Psoas muscle (tissue), 8 donors: ENCODE results near the gene CYB5R3. TPM values are rescaled to one million over a fixed set of nuclear protein-coding genes. Genes with fewer than 3 reads are reported as not detected.
A peak's percentile ranks its signal among the peaks of the same experiment; 100 is the strongest.
"Not testable (repeated sequence)": the region's sequence is repeated elsewhere in the genome, so short reads cannot be mapped to it uniquely, and the experiment has no call there.

Experiments
- ATAC-seq, 4 donors: fragments of 200-7000 bp; cut with Tn5 transposase; one replicate each; pipeline ENCODE4 v1.9.1; 2020; ENCODE audit warnings: moderate library complexity in 3 of 4, mild to moderate bottlenecking in 2 of 4
- DNase-seq, 2 donors: peaks; one replicate each; pipeline ENCODE4 v3.0.0-alpha.2; 2020
- H3K27ac ChIP-seq: fragments of 200-600 bp; one replicate; pipeline ENCODE4 v1.8.0; 2022
- H3K27me3 ChIP-seq, 3 donors: fragments of 200-600 bp in 1 of 3; one replicate each; pipeline versions ENCODE4 v1.6.1 to v1.8.0; 2013 to 2022; ENCODE audit warnings: low read length in 2 of 3, mild to moderate bottlenecking in 2 of 3, moderate library complexity in 1 of 3; ENCODE audit not compliant: insufficient read depth in 3 of 3
- H3K36me3 ChIP-seq, 2 donors: fragments of 200-600 bp in 1 of 2; one replicate each; pipeline versions ENCODE4 v1.6.1 to v1.8.0; 2013 to 2022; ENCODE audit warnings: low read depth in 1 of 2, mild to moderate bottlenecking in 1 of 2, moderate library complexity in 1 of 2; ENCODE audit not compliant: insufficient read depth in 1 of 2
- H3K4me1 ChIP-seq: fragments of 200-600 bp; one replicate; pipeline ENCODE4 v1.8.0; 2022
- H3K4me3 ChIP-seq: fragments of 200-600 bp; one replicate; pipeline ENCODE4 v1.8.0; 2022; ENCODE audit warnings: mild to moderate bottlenecking
- H3K9me3 ChIP-seq: fragments of 200-600 bp; one replicate; pipeline ENCODE4 v1.8.0; 2022
- CTCF ChIP-seq: fragments of 200-600 bp; IDR thresholded peaks from one replicate; pipeline ENCODE4 v1.8.0; 2022; ENCODE audit warnings: antibody characterized with exemption
- WGBS, 3 donors: extraction: QIAGEN DNeasy Blood & Tissue Kit; methylation state at CpG; one replicate each; pipeline versions ENCODE4 v1.1.6 to v1.1.7; 2013; 5-methylcytosine and 5-hydroxymethylcytosine counted together
- intact Hi-C, 2 donors: fragments of 100-400 bp; cut with DNase I; formaldehyde crosslinking; loops; one replicate each; pipeline versions ENCODE4 v1.11.0 to v1.14.2; 2022
- polyA plus RNA-seq, 3 donors: library from polyadenylated mRNA; stranded (reverse); fragments of 200-250 nt; gene quantifications; one replicate each; pipeline ENCODE4 v1.2.3, GENCODE V29; 2013
- total RNA-seq, 4 donors: library from RNA; stranded (reverse); fragmentation: NEBNext Ultra II Directional in 2 of 4; extraction: Animal tissue kit (Norgen Biotek cat#: 25700) in 2 of 4; gene quantifications; one replicate each; pipeline versions ENCODE4 v1.2.1 to v1.2.4, GENCODE V29; 2021 to 2023
- donor health status: healthy with polysubstance abuse.
- donor health status: DM: no; HTN: no; CAD: no; lungs with moderate emphysema.
- donor health status: Bipolar disorder and iron deficiency.
- donor health status: healthy.
- donor health status: DM: yes; HTN: yes; CAD: no.
- donor health status: DM: no; HTN: no; CAD: no.
- donor health status: DM: no; HTN: no; CAD: no.
- donor health status: DM: yes; HTN: yes; CAD: no.

The CYB5R3 gene
- total and polyA plus RNA-seq, 7 donors: 120 to 230 (median 172) TPM

GRCh38 chr22:42585096-42585495, 64.1 kb downstream of the CYB5R3 start:
- ATAC-seq: no peak
- TF ChIP-seq CTCF: no peak
- intact Hi-C loops: no loop called here
- Histone ChIP-seq H3K4me1 (peaks cover 4% of the 10 kb centered on the region), H3K4me3 (no peak overlapping the region), H3K27ac (no peak overlapping the region), H3K36me3 (peaks cover 2 to 74% of the 10 kb centered on the region in 2 donors), H3K27me3 (no peaks in the 10 kb centered on the region), H3K9me3 (no peaks in the 10 kb centered on the region)
- no peak for DNase-seq
- 77 to 81% (median 79%) methylated on average over 8 of the region's 8 CpGs for WGBS, 3 donors

- H3K27ac ChIP-seq: no peak overlapping the region
- 88 to 91% (median 89%) methylated on average over 4 of the region's 4 CpGs for WGBS, 3 donors
- H3K9me3 ChIP-seq: no peaks in the 10 kb centered on the region
- H3K36me3 ChIP-seq: peaks cover 2 to 73% of the 10 kb centered on the region in 2 donors
- intact Hi-C loops: no loop called here
- ATAC-seq (no peak), DNase-seq (no peak)
- H3K4me3 ChIP-seq: no peak overlapping the region
- H3K27me3 ChIP-seq: no peaks in the 10 kb centered on the region
- TF ChIP-seq CTCF: no peak
- peaks cover 4% of the 10 kb centered on the region for H3K4me1 ChIP-seq
Observed at GRCh38 chr22:42584364-42584940, 64.7 kb downstream of the CYB5R3 start.

- no peaks in the 10 kb centered on the region for H3K9me3 ChIP-seq
- intact Hi-C loops: no loop called here
- H3K4me3 ChIP-seq: no peak overlapping the region
- H3K36me3 ChIP-seq: peaks cover 2 to 73% of the 10 kb centered on the region in 2 donors
- DNase-seq (no peak), ATAC-seq (no peak)
- H3K27ac ChIP-seq: no peak overlapping the region
- no peak for TF ChIP-seq CTCF
- no peaks in the 10 kb centered on the region for H3K27me3 ChIP-seq
- WGBS, 3 donors: 88 to 91% (median 91%) methylated on average over 1 of the region's 1 CpG
- H3K4me1 ChIP-seq: peaks cover 4% of the 10 kb centered on the region
Observed at GRCh38 chr22:42582987-42583386, 66.2 kb downstream of the CYB5R3 start.

GRCh38 chr22:42581762-42582716, 67.2 kb downstream of the CYB5R3 start:
- DNase-seq: peak; percentile 86 to 87
- H3K27ac ChIP-seq: peak overlapping the region; percentile 66
- peak overlapping the region; percentile 83 for H3K4me3 ChIP-seq
- H3K36me3 ChIP-seq: peaks cover 2 to 73% of the 10 kb centered on the region in 2 donors
- intact Hi-C loops: no loop called here
- no peaks in the 10 kb centered on the region for H3K9me3 ChIP-seq
- 5 to 7% (median 5%) methylated on average over 50 to 64 of the region's 64 CpGs for WGBS, 3 donors
- peaks cover 4% of the 10 kb centered on the region for H3K4me1 ChIP-seq
- H3K27me3 ChIP-seq: no peaks in the 10 kb centered on the region
- ATAC-seq: peak; percentile 81 to 94 (median 92)
- TF ChIP-seq CTCF: no peak

GRCh38 chr22:42581194-42581761, 67.9 kb downstream of the CYB5R3 start:
- intact Hi-C loops, H3K4me1 ChIP-seq, H3K9me3 ChIP-seq, DNase-seq, H3K27me3 ChIP-seq: not testable (repeated sequence)
- Histone ChIP-seq H3K4me3 (peak overlapping the region; percentile 83), H3K27ac (peak overlapping the region; percentile 66), H3K36me3 (peaks cover 2 to 67% of the 10 kb centered on the region in 2 donors)
- 1 to 4% (median 2%) methylated on average over 4 to 12 of the region's 22 CpGs for WGBS, 3 donors
- ATAC-seq: peak in 2 of 4 donors; percentile 5 to 36

GRCh38 chr22:42580040-42580439, 69.2 kb downstream of the CYB5R3 start:
- not testable (repeated sequence) for DNase-seq

More at GRCh38 chr22:42580040-42580439, 69.2 kb downstream of the CYB5R3 start:
- WGBS, 3 donors: 74 to 79% (median 74%) methylated on average over 3 of the region's 4 CpGs
- H3K27ac ChIP-seq, H3K4me3 ChIP-seq, H3K9me3 ChIP-seq, H3K27me3 ChIP-seq, intact Hi-C loops, H3K4me1 ChIP-seq, ATAC-seq: not testable (repeated sequence)
- H3K36me3 ChIP-seq: peaks cover 0 to 58% of the 10 kb centered on the region in 2 donors
